ENCODE results near the gene LAMB4.

DNA sequence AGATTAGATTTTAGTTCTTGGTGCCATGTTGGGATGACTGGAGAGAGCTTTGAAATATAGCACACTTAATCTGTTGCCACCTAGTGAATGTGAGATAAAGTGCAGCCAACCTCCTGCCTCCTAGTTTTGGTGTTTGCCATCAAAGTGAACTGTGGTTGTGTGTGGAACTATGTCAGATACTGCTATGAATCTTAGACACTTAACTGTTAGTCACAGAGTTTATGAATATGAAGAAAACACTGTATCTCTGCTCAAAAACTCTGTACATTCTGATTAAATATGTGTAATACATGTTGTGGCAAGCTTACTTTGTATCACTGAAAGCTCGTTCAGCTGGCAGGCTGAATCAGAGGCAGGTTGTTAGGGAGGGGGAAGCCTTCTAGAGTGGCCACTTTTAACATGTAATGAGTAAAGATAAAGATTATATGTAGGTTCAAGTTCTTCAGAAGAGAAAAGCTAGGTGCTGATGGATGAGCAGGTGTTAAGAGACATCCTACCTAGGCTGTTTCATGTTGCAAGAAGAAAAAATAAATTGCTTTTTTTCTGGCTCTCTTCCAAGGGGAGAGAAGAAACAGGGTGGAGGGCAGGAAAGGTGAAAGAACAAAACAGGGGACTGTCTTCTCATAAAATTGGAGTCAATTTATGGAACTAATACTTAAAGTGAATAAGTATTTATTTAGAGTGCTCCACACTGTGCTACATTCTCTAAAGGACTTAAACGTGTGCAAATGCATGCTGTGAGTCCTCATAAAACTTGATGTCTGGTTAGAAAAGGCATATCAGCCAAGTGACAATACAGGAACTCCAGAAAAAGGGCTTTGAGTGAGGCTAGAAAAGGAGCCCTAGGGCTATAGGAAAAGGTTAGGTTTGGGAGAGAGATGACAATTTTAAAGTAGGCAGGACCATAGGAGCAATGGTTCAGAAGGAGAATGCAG, 113.1 kb downstream of the LAMB4 start:
- TF ChIP-seq CTCF (conservative IDR thresholded peaks at IDR 0.05; ENCODE audit: low read depth in 2 of 2) (peak; percentile 54 to 64), POLR2AphosphoS5 (IDR thresholded peaks at IDR 0.05; ENCODE audit: low read depth) (no peak), REST (IDR thresholded peaks at IDR 0.05; ENCODE audit: unreplicated experiment) (no peak), CREB1 (CRISPR knock-in tag; IDR thresholded peaks at IDR 0.05; ENCODE audit: low read depth) (no peak), EZH2 (IDR thresholded peaks at IDR 0.05; ENCODE audit: low read depth, unreplicated experiment) (no peak)

Data from GM23338 (cell line).